ENCODE measurements around the gene SORCS3. TPM values are rescaled to one million over a fixed set of nuclear protein-coding genes. Genes with fewer than 3 reads are reported as not detected.

Gene SORCS3
- total and polyA plus RNA-seq, 2 of the 13 experiments (the other 11 are each of a cell fraction or from before 2014, with no cell fraction given): 0.07 TPM; not detected in 1

GRCh38 chr10:105259201-105259600 lies 618.1 kb downstream of the SORCS3 start:
- H3K9me3 ChIP-seq (ENCODE audit: low read length): peaks cover 58% of the 10 kb centered on the region
- ChIA-PET POLR2A (no interaction called here), CTCF (ENCODE audit: low intra/inter-chr PET ratio, low total read pairs) (no interaction called here)
- no peak overlapping the region for H3K4me2 ChIP-seq (ENCODE audit: low read depth, low read length)
- H3K4me1 ChIP-seq (ENCODE audit: insufficient read depth, low read length): no peaks in the 10 kb centered on the region
- no peak overlapping the region for H3K9ac ChIP-seq (ENCODE audit: insufficient read depth, low read depth, low read length)
- H3K79me2 ChIP-seq (ENCODE audit: insufficient read depth, low read length): no peaks in the 10 kb centered on the region
- BruUV-seq (replicated peaks): no TSS peak
- no peak overlapping the region for H3K4me3 ChIP-seq (replicated peaks in 1 of 3; ENCODE audit: insufficient read depth in 1 of 3, low read depth in 2 of 3, low read length in 3 of 3)
- in situ Hi-C loops (cut with HindIII; ENCODE audit: extremely low pct_ligation_motif_present, low pct_unique_long_range_greater_than_20kb) (no loop called here), intact Hi-C loops (cut with micrococcal nuclease; ENCODE audit: unreplicated experiment) (no loop called here)
- no peak for DNase-seq (ENCODE audit: low spot score)
- H3K27ac ChIP-seq (ENCODE audit: extremely low read length, insufficient read depth, low read length): no peak overlapping the region
- no peaks in the 10 kb centered on the region for H3K36me3 ChIP-seq (replicated peaks in 1 of 2; ENCODE audit: control insufficient read depth in 1 of 2, insufficient read depth in 2 of 2, low read length in 2 of 2)
- H4K20me1 ChIP-seq (ENCODE audit: insufficient read depth, low read length): no peaks in the 10 kb centered on the region
- H3K27me3 ChIP-seq (ENCODE audit: control insufficient read depth in 1 of 2, insufficient read depth in 2 of 2, low read length in 2 of 2): no peaks in the 10 kb centered on the region
- no peak for ATAC-seq
- WGBS (ENCODE audit: low lambda C conversion rate): 40% methylated on average over 2 of the region's 2 CpGs
- FAIRE-seq: no peak
- no peak overlapping the region for H2AFZ ChIP-seq (ENCODE audit: low read length)
- TF ChIP-seq HDAC2 (CRISPR knock-in tag; IDR thresholded peaks at IDR 0.05) (no peak), CENPX (CRISPR knock-in tag; IDR thresholded peaks at IDR 0.05) (no peak), FOXJ3 (CRISPR knock-in tag; IDR thresholded peaks at IDR 0.05; ENCODE audit: borderline replicate concordance) (no peak), ZNF672 (CRISPR knock-in tag; IDR thresholded peaks at IDR 0.05) (no peak), SRSF4 (IDR thresholded peaks at IDR 0.05; ENCODE audit: low read depth, low read length, poor library complexity, severe bottlenecking) (no peak), HCFC1 (IDR thresholded peaks at IDR 0.05; ENCODE audit: low read depth, low read length) (no peak), ZFP41 (CRISPR knock-in tag; IDR thresholded peaks at IDR 0.05; ENCODE audit: borderline replicate concordance) (no peak), KIAA2018 (CRISPR knock-in tag; IDR thresholded peaks at IDR 0.05; ENCODE audit: borderline replicate concordance) (no peak), UBTF (CRISPR knock-in tag; IDR thresholded peaks at IDR 0.05) (no peak), ZNF878 (CRISPR knock-in tag; IDR thresholded peaks at IDR 0.05) (no peak), GMEB2 (CRISPR knock-in tag; IDR thresholded peaks at IDR 0.05; ENCODE audit: low read depth) (no peak), KLF13 (CRISPR knock-in tag; IDR thresholded peaks at IDR 0.05) (no peak), ZNF383 (CRISPR knock-in tag; IDR thresholded peaks at IDR 0.05; ENCODE audit: borderline replicate concordance) (no peak), ZNF430 (CRISPR knock-in tag; IDR thresholded peaks at IDR 0.05) (no peak)

Data from HepG2 (cell line).